ENCODE data around the gene SLC25A31. TPM values are rescaled to one million over a fixed set of nuclear protein-coding genes. Genes with fewer than 3 reads are reported as not detected.

Gene SLC25A31
- total and polyA plus RNA-seq, 2 of the 13 experiments (the other 11 are each of a cell fraction or from before 2014, with no cell fraction given), result 0.04 TPM; not detected in 1

DNA sequence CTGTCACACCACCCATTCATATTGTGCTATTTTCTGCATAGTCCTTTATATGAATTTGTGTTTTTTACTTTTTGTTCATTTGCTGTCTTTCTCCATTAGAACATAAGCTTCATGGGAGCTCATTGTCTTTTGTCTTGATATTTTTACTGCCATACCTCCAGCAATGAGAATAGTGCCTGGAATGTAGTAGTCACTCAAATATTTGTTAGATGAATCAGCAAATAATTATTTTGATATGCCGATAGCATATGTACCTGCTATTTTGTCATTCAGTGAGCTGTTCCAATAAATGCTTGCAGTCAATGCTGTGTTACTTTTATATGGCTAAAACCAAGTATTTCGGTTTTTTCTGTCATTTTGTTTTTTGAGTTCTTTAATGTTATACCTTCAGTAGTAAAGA, 43.5 kb upstream of the SLC25A31 start:
- in situ Hi-C loops (cut with HindIII; ENCODE audit: extremely low pct_ligation_motif_present, low pct_unique_long_range_greater_than_20kb), result no loop called here
- 93% methylated on average over 2 of the region's 2 CpGs for WGBS (ENCODE audit: low lambda C conversion rate)
- ChIA-PET CTCF (ENCODE audit: low intra/inter-chr PET ratio, low total read pairs) (no interaction called here), POLR2A (no interaction called here)
- peaks cover 3% of the 10 kb centered on the region; the same call in 1 of the 2 replicates for H4K20me1 ChIP-seq (ENCODE audit: insufficient read depth, low read length)
- no peak overlapping the region for H3K4me2 ChIP-seq (ENCODE audit: low read depth, low read length)
- H2AFZ ChIP-seq (ENCODE audit: low read length), result no peak overlapping the region
- no peak overlapping the region for H3K9ac ChIP-seq (ENCODE audit: insufficient read depth, low read depth, low read length)
- TF ChIP-seq, protein P1, sequence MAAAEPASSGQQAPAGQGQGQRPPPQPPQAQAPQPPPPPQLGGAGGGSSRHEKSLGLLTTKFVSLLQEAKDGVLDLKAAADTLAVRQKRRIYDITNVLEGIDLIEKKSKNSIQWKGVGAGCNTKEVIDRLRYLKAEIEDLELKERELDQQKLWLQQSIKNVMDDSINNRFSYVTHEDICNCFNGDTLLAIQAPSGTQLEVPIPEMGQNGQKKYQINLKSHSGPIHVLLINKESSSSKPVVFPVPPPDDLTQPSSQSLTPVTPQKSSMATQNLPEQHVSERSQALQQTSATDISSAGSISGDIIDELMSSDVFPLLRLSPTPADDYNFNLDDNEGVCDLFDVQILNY (CRISPR knock-in tag; conservative IDR thresholded peaks at IDR 0.05), result no peak
- TF ChIP-seq PHF5A (CRISPR knock-in tag; IDR thresholded peaks at IDR 0.05; ENCODE audit: low read depth, unreplicated experiment) (no peak), ETV6 (CRISPR knock-in tag; conservative IDR thresholded peaks at IDR 0.05) (no peak), HMGA1 (CRISPR knock-in tag; conservative IDR thresholded peaks at IDR 0.05) (no peak), HDAC1 (CRISPR knock-in tag; IDR thresholded peaks at IDR 0.05) (no peak), ZNF136 (CRISPR knock-in tag; IDR thresholded peaks at IDR 0.05; ENCODE audit: low read depth) (no peak), SMC3 (IDR thresholded peaks at IDR 0.05; ENCODE audit: low read length) (no peak), ZNF446 (CRISPR knock-in tag; IDR thresholded peaks at IDR 0.05) (no peak), POLR2G (IDR thresholded peaks at IDR 0.05; ENCODE audit: low read depth, low read length) (no peak), MTA1 (CRISPR knock-in tag; IDR thresholded peaks at IDR 0.05; ENCODE audit: borderline replicate concordance) (no peak), SRSF9 (IDR thresholded peaks at IDR 0.05; ENCODE audit: borderline replicate concordance, insufficient read depth, low read depth, low read length, poor library complexity, severe bottlenecking) (no peak)
- TF ChIP-seq, protein P2, sequence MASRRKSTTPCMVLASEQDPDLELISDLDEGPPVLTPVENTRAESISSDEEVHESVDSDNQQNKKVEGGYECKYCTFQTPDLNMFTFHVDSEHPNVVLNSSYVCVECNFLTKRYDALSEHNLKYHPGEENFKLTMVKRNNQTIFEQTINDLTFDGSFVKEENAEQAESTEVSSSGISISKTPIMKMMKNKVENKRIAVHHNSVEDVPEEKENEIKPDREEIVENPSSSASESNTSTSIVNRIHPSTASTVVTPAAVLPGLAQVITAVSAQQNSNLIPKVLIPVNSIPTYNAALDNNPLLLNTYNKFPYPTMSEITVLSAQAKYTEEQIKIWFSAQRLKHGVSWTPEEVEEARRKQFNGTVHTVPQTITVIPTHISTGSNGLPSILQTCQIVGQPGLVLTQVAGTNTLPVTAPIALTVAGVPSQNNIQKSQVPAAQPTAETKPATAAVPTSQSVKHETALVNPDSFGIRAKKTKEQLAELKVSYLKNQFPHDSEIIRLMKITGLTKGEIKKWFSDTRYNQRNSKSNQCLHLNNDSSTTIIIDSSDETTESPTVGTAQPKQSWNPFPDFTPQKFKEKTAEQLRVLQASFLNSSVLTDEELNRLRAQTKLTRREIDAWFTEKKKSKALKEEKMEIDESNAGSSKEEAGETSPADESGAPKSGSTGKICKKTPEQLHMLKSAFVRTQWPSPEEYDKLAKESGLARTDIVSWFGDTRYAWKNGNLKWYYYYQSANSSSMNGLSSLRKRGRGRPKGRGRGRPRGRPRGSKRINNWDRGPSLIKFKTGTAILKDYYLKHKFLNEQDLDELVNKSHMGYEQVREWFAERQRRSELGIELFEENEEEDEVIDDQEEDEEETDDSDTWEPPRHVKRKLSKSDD (CRISPR knock-in tag; IDR thresholded peaks at IDR 0.05; ENCODE audit: low read depth), result no peak
- TF ChIP-seq, protein P3, sequence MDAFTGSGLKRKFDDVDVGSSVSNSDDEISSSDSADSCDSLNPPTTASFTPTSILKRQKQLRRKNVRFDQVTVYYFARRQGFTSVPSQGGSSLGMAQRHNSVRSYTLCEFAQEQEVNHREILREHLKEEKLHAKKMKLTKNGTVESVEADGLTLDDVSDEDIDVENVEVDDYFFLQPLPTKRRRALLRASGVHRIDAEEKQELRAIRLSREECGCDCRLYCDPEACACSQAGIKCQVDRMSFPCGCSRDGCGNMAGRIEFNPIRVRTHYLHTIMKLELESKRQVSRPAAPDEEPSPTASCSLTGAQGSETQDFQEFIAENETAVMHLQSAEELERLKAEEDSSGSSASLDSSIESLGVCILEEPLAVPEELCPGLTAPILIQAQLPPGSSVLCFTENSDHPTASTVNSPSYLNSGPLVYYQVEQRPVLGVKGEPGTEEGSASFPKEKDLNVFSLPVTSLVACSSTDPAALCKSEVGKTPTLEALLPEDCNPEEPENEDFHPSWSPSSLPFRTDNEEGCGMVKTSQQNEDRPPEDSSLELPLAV (CRISPR knock-in tag; conservative IDR thresholded peaks at IDR 0.05; ENCODE audit: low read depth), result no peak
- ATAC-seq (no peak), DNase-seq (ENCODE audit: low spot score) (no peak), FAIRE-seq (no peak)
- no peaks in the 10 kb centered on the region for H3K9me3 ChIP-seq (ENCODE audit: low read length)
- no peaks in the 10 kb centered on the region for H3K27me3 ChIP-seq (ENCODE audit: control insufficient read depth in 1 of 2, insufficient read depth in 2 of 2, low read length in 2 of 2)
- H3K27ac ChIP-seq (ENCODE audit: extremely low read length, insufficient read depth, low read length), result no peak overlapping the region
- H3K36me3 ChIP-seq (replicated peaks in 1 of 2; ENCODE audit: control insufficient read depth in 1 of 2, insufficient read depth in 2 of 2, low read length in 2 of 2), result no peaks in the 10 kb centered on the region; a peak in 2 of 5 replicates
- H3K4me3 ChIP-seq (replicated peaks in 1 of 3; ENCODE audit: insufficient read depth in 1 of 3, low read depth in 2 of 3, low read length in 3 of 3), result no peak overlapping the region
- BruUV-seq (replicated peaks), result no TSS peak
- H3K79me2 ChIP-seq (ENCODE audit: insufficient read depth, low read length), result no peaks in the 10 kb centered on the region
- intact Hi-C loops (cut with micrococcal nuclease; ENCODE audit: unreplicated experiment), result no loop called here
- H3K4me1 ChIP-seq (ENCODE audit: insufficient read depth, low read length), result no peaks in the 10 kb centered on the region

All from HepG2 (cell line).